Thymus (tissue), 11 donors: Measurements from ENCODE around the gene SYTL3. TPM values are rescaled to one million over a fixed set of nuclear protein-coding genes. Genes with fewer than 3 reads are reported as not detected.

Source experiments
- DNase-seq, 9 donors: peaks; one replicate each; pipeline ENCODE4 v3.0.0-alpha.2; 2013; ENCODE audit warnings: low spot score in 9 of 9, low read depth in 6 of 9, missing footprints in 1 of 9
- H3K27ac ChIP-seq, 2 donors: one replicate each; pipeline ENCODE4 v1.5.1; 2013; ENCODE audit warnings: control low read depth in 1 of 2, low read depth in 1 of 2, low read length in 1 of 2, mild to moderate bottlenecking in 1 of 2, moderate library complexity in 1 of 2
- H3K27me3 ChIP-seq, 2 donors: one replicate each; pipeline ENCODE4 v1.5.1; 2013; ENCODE audit warnings: low read length in 1 of 2; ENCODE audit not compliant: control insufficient read depth in 2 of 2, insufficient read depth in 1 of 2
- H3K36me3 ChIP-seq, 2 donors: one replicate each; pipeline ENCODE4 v1.5.1; 2013; ENCODE audit warnings: low read length in 1 of 2, mild to moderate bottlenecking in 1 of 2, moderate library complexity in 1 of 2; ENCODE audit not compliant: control insufficient read depth in 2 of 2, insufficient read depth in 2 of 2
- H3K4me1 ChIP-seq, 2 donors: one replicate each; pipeline ENCODE4 v1.5.1; 2013; ENCODE audit warnings: low read length in 2 of 2; ENCODE audit not compliant: control insufficient read depth in 2 of 2, insufficient read depth in 2 of 2
- H3K4me3 ChIP-seq, 2 donors: one replicate each; pipeline ENCODE4 v1.5.1; 2013; ENCODE audit warnings: low read length in 2 of 2, control low read depth in 1 of 2, mild to moderate bottlenecking in 1 of 2
- H3K9me3 ChIP-seq, 2 donors: one replicate each; pipeline ENCODE4 v1.5.1; 2013; ENCODE audit warnings: low read length in 1 of 2, mild to moderate bottlenecking in 1 of 2; ENCODE audit not compliant: control insufficient read depth in 2 of 2, insufficient read depth in 1 of 2
- WGBS: extraction: QIAGEN DNeasy Blood & Tissue Kit; methylation state at CpG from one replicate; pipeline ENCODE4 v1.1.7; 2013; 5-methylcytosine and 5-hydroxymethylcytosine counted together
- polyA plus RNA-seq: library from polyadenylated mRNA; stranded (reverse); fragments of 200-250 nt; gene quantifications from one replicate; pipeline ENCODE4 v1.2.3, GENCODE V29; 2013
- total RNA-seq: library from RNA; stranded (reverse); fragments of 120-200 nt; gene quantifications from one replicate; pipeline ENCODE4 v1.2.4, GENCODE V29; 2013
- donor health status: healthy.

Gene SYTL3
- total and polyA plus RNA-seq, 2 donors, result 22.6 to 109 TPM

DNA sequence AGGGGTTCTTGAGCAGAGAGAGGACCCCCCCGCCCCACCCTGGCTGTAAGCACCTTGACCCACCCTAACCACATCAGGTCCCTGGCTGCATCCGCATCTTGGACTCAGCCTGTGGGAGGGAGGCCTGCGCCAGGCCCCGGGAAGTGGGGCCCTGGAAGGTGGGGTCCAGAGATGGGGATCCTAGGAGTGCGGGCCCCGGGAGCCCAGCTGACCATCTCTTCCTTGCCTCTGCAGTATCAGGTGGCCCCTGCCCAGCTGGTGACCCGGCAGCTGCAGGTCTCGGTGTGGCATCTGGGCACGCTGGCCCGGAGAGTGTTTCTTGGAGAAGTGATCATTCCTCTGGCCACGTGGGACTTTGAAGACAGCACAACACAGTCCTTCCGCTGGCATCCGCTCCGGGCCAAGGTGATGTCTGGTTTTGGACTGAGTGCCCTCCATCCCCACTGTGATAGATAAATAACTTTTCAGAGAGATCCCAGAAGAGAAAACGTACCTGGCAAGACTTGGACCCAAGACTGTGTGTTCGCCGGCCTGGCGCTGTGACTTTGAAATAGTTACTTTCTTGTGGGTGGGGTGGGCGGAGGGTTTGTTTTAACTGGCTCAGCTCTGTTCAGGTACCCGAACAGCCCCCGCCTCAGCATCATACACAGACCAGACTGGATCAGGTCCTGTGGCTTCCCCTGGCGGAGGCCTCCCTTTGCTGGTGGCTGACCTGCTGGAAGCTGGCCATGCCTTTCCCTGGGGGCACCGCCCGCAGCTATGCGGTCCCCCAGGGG lies 107.3 kb downstream of the SYTL3 start:
- no peaks in the 10 kb centered on the region for H3K4me1 ChIP-seq
- H3K27ac ChIP-seq, result no peak overlapping the region
- 97% methylated on average over 25 of the region's 25 CpGs for WGBS
- peaks cover 44 to 66% of the 10 kb centered on the region in 2 donors for H3K36me3 ChIP-seq
- H3K27me3 ChIP-seq, result no peaks in the 10 kb centered on the region
- H3K9me3 ChIP-seq, result no peaks in the 10 kb centered on the region
- no peak for DNase-seq
- H3K4me3 ChIP-seq, result no peak overlapping the region

- no peak for DNase-seq
- no peaks in the 10 kb centered on the region for H3K27me3 ChIP-seq
- 95% methylated on average over 9 of the region's 9 CpGs for WGBS
- no peak overlapping the region for H3K27ac ChIP-seq
- no peak overlapping the region for H3K4me3 ChIP-seq
- H3K4me1 ChIP-seq, result no peaks in the 10 kb centered on the region
- peaks cover 43 to 67% of the 10 kb centered on the region in 2 donors for H3K36me3 ChIP-seq
- H3K9me3 ChIP-seq, result no peaks in the 10 kb centered on the region
These were observed 107.9 kb downstream of the SYTL3 start for GRCh38 chr6:158757753-158758090.

GRCh38 chr6:158758451-158758860 lies 108.6 kb downstream of the SYTL3 start:
- WGBS, result 90% methylated on average over 9 of the region's 9 CpGs
- Histone ChIP-seq H3K27ac (no peak overlapping the region), H3K4me3 (no peak overlapping the region)

DNA sequence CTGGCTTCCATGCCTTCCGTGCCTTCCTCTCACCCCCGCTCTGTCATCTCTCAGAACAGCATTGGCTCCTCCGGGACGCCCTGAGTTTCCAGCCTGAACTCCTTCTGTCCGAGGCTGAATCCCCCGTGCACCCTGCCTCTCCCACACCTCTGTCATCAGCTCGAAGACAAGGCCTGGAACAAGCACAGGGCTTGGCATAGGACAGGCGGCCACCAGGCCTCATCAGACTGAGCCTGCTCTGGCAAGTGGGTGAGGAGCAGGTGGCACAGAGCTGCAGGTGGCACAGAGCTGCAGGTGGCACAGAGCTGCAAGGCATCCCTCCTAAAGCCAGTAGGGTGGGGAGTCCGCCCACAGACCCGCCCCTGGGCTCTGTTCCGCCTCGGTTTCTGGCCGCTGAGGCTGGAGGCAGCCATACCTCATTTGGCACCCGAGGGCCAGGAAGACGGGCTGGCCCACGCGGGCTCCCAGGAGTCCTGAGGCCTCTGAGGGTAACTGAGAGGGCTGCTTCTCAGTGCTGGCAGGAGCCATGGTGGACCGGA lies 109.2 kb downstream of the SYTL3 start:
- WGBS, result 94% methylated on average over 18 of the region's 18 CpGs
- Histone ChIP-seq H3K36me3 (peaks cover 52 to 72% of the 10 kb centered on the region in 2 donors), H3K9me3 (no peaks in the 10 kb centered on the region), H3K27me3 (no peaks in the 10 kb centered on the region), H3K4me1 (no peaks in the 10 kb centered on the region), H3K27ac (no peak overlapping the region), H3K4me3 (no peak overlapping the region)
- DNase-seq, result no peak

More at GRCh38 chr6:158758451-158758860, 108.6 kb downstream of the SYTL3 start:
- DNase-seq, result no peak
- H3K9me3 ChIP-seq, result no peaks in the 10 kb centered on the region
- H3K36me3 ChIP-seq, result peaks cover 49 to 71% of the 10 kb centered on the region in 2 donors
- no peaks in the 10 kb centered on the region for H3K27me3 ChIP-seq
- no peaks in the 10 kb centered on the region for H3K4me1 ChIP-seq

GRCh38 chr6:158759966-158760617 lies 110.2 kb downstream of the SYTL3 start:
- Histone ChIP-seq H3K9me3 (no peaks in the 10 kb centered on the region), H3K4me3 (no peak overlapping the region), H3K4me1 (no peaks in the 10 kb centered on the region), H3K36me3 (peaks cover 55 to 79% of the 10 kb centered on the region in 2 donors), H3K27me3 (no peaks in the 10 kb centered on the region), H3K27ac (no peak overlapping the region)
- DNase-seq, result no peak
- 92% methylated on average over 7 of the region's 7 CpGs for WGBS

DNA sequence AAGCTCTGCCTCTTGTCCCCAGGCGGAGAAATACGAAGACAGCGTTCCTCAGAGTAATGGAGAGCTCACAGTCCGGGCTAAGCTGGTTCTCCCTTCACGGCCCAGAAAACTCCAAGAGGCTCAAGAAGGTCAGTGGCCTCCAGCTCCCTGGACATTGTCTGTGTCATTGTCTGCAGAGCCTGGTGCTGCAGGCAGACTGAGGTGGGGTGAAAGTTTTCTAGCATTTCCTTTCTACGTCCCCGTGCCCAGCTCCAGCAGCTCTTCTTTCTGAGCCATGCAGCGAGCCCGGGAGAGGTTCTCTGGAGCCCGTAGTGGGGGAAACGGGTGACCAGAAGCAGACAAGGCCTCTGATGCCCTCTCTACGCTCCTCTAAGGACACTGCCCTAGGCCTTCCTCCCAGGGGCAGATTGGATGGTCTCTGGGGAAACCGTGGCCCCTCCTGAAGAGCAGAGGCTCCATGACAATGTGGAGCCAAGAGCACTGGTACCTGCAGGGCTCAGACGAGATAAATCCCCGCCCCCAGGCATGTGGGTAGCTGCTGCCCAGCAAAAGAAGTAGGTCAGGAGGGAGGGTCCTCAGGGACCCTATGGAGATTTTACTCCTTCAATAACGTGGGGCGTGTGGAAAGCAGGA lies 110.9 kb downstream of the SYTL3 start:
- Histone ChIP-seq H3K4me1 (no peaks in the 10 kb centered on the region), H3K27me3 (no peaks in the 10 kb centered on the region)
- 90% methylated on average over 17 of the region's 17 CpGs for WGBS

GRCh38 chr6:158761746-158762145 lies 111.9 kb downstream of the SYTL3 start:
- no peaks in the 10 kb centered on the region for H3K4me1 ChIP-seq
- no peak overlapping the region for H3K4me3 ChIP-seq
- H3K36me3 ChIP-seq, result peaks cover 64 to 88% of the 10 kb centered on the region in 2 donors
- no peaks in the 10 kb centered on the region for H3K9me3 ChIP-seq
- WGBS, result 97% methylated on average over 10 of the region's 10 CpGs
- H3K27ac ChIP-seq, result no peak overlapping the region
- DNase-seq, result no peak
- no peaks in the 10 kb centered on the region for H3K27me3 ChIP-seq

More for the DNA sequence above, 110.9 kb downstream of the SYTL3 start:
- Histone ChIP-seq H3K36me3 (peaks cover 55 to 81% of the 10 kb centered on the region in 2 donors), H3K9me3 (no peaks in the 10 kb centered on the region), H3K27ac (no peak overlapping the region), H3K4me3 (no peak overlapping the region)
- DNase-seq, result no peak

- H3K9me3 ChIP-seq, result no peaks in the 10 kb centered on the region
- 95% methylated on average over 12 of the region's 12 CpGs for WGBS
- no peaks in the 10 kb centered on the region for H3K27me3 ChIP-seq
- no peaks in the 10 kb centered on the region for H3K4me1 ChIP-seq
- DNase-seq, result no peak
- no peak overlapping the region for H3K4me3 ChIP-seq
- no peak overlapping the region for H3K27ac ChIP-seq
- peaks cover 72 to 90% of the 10 kb centered on the region in 2 donors for H3K36me3 ChIP-seq
These were observed 113.1 kb downstream of the SYTL3 start for GRCh38 chr6:158762787-158763433.
